Cardiac atrium fibroblast (primary cell): Measurements from ENCODE around the gene CLCN1. TPM values are rescaled to one million over a fixed set of nuclear protein-coding genes. Genes with fewer than 3 reads are reported as not detected.

Experiments used
- total RNA-seq: library from RNA; depleted of rRNA; stranded (reverse); fragments of >200 nt; gene quantifications from 2 replicates; pipeline ENCODE4 v1.2.3, GENCODE V29; 2015

The CLCN1 gene
- not detected in 2 replicates for total RNA-seq

DNA sequence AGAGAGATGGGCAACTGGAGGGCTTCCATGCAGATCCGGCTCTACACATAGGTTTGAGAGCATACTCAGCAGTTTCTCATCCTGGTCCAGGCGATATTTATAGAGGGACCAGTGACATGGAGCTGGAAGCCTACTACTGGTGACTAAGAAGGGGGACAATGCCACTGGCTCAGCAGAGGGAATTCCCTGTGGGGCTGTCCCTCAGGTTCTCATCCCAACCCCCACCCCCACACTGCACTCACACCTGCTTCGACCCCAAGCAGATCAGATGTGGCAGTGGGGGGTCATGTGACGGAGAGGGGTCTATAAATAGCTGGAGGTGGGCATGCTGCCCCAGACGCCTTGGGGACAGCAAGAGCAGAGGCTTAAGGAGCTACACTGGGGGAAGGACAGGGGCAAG lies at the start of gene CLCN1:
Gene CLCN1, plus strand, starts transcription at position 336 of the 400 bp plus-strand sequence. CDS start 102 bp downstream, outside the sequence.

DNA sequence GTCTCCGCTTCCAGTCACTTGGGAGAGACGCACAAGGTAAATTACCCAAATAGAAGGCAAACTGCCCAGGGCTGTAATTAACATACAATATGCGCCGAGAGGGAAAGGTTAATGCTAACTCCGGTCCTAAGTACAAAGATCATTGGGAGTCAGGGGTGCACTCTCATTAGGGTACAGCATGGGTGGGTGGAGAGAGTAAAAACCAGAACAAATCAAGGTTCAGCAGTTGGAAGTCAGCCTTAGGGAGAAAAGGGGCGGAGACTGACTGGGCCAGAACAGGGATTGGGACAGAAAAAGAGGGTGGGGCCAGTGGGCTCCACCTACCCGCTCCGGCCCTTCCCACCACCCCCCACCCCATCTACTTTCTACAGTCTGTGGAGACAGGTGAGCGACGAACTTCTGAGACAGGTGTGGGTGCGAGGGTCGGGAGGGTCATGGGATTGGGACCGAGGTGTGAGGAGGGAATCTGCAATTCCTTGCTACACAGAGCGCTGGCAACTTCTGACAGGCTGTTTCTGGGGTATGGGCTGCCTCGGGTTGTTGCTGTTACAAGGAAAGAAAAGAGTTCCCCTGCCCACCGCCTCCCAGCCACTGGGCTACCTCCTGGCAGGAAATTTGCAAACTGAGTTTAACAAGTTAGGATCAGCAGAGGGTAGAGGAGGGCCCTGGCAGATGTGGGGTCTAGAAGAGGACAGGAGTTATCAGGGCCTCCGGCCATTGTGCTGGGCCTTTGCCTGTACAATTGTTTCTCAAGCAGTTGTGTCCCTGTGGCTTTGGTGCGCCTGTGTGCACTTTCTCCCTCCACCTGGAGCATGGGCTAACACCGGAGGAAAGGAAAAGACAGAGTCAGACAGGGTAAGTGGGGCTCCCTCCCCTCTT lies 31.1 kb upstream of the CLCN1 start, which contains the start of gene TMEM139:
Gene TMEM139, plus strand, starts transcription at position 368 of the 879 bp plus-strand sequence. CDS start 1,000 bp downstream, outside the sequence.

DNA sequence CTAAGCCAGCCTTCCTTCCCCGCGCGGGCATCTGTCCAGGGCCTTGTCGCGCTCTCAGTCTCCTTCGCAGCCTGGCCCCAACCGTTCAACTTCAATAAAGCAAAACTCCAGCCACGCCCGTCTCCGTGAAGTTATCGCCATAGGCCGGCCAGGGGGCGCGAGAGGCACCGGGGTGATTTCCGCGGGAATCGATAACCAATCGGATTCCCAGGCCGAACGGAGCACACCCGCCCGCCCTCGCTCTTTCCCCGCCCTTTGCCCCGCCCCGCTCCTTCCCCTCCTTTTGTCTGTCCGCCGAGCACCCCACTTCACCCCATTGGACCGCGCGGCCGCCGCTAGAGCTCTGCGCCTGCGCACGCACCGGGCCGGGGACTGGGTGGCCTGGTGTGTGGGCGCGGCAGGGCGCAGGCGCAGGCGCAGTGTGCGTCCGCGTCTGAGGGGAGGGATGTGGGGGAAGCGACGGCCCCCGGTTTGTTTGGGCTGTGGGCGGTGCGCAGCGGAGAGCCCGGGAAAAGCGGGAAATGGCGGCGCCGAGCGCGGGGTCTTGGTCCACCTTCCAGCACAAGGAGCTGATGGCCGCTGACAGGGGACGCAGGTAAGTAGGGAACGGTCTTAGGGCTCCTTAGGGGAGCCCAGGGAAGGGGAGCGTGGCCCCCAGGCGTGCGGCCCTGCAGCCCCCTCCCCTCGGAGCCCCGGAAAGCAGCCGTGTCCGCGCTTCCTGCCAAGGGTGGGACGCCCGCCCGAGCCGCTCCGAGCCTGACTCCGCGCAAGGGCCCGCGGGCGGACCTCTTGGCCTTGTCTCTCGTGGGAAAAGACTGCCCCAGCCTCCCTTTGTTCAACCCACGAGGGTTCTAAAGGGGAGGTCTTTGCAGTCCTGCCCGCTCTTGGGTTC lies 27.7 kb upstream of the CLCN1 start, which contains the start of gene CASP2:
Gene CASP2, plus strand, starts transcription at position 417 of the 892 bp plus-strand sequence. Its CDS starts 105 bp downstream, at position 522.

DNA sequence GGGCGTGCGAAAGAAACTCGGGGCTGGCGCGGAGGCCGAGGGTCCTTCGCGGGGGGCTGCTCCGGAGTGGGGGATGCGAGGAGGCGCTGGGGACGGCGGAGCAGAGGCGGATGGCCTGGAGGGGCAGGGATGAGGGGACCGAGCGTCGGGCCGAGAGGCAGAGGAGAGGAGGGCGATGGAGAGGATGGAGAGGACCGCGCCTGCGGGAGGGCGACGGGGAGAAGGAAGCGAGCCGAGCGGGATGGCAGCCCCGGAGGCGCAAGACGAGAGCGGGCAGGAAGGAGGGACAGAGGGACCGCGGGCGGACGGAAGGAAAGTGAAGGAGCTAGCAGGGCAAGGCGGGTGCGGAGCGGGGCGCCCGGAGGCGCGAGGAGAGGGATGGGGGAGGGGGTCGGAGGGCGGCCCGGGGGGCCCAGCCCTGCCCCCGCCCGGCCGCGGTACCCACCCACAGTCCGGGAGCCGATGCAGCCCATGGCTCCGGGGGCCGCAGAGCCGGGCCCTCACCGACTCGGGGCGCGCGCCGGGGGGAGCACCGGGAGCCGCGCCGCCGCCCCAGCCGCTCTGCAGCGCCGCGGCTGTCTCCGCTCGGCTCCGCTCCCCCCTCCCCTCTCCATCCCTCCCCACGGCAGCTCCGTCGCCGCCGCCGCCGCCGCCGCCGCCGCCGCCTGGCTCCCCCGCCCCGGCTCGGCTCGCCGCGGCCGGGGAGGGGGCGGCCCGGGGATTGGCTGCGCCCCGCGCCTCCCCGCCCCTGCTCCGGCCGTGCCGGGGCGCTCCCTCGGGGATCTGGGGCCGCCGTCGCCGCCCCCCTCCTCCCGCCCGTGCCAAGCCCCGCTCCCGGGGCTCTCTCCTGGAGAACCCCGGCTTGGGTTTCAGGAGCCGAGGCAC lies 46.5 kb downstream of the CLCN1 start, which contains the start of gene FAM131B:
Gene FAM131B, minus strand, starts transcription at position 583 of the 885 bp plus-strand sequence. Its CDS starts 110 bp downstream, at position 473.

DNA sequence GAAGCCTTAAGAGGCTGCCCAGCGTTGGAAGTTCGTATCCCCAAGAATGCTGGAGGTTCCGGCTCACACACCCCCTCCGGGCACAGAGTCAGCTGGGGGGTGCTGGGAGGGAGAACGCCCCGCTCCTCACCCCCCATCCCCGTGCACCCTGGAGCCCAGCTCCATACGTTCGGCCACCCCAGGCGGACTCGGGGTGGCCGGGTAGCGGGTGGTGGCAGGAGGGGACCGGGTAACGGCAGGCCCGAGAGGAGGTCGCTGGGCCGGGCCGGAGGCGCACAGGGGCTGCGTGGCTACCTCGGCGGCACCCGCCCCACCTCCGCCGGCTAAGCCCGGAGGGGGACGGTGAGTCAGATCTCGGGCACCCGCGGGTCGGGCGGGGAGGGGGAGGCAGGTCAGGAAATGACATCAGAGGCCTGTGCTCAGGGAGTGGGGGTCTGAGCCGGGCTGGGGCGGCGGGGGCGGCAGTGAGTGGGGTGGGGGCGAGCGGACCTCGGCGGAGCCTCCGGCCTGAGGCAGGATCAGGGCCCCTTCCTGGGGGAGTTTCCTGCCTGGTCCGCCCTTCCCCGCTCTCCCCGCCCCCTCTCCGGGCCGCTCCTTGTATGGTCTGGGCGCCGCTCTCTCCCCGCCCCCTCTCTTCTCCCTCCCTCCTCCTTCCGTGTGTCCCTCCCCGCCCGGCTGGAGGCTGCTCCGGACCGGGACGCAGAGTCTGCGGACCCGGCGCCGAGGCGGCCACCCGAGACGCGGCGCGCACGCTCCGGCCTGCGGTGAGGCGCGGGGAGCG lies 64.9 kb downstream of the CLCN1 start, which contains the start of gene ZYX:
Gene ZYX, plus strand, starts transcription at position 700 of the 781 bp plus-strand sequence. CDS start 227 bp downstream, outside the sequence.

Other genes starting within 250 kb of the CLCN1 start
- 0.32 and 2.9 TPM in 2 replicates for gene PIP, start 184.0 kb upstream of the CLCN1 start, total RNA-seq
- not detected in 2 replicates for gene TAS2R39, start 132.7 kb upstream of the CLCN1 start, total RNA-seq
- gene TAS2R40, start 94.1 kb upstream of the CLCN1 start, total RNA-seq: not detected in 2 replicates
- gene GSTK1, start 52.7 kb upstream of the CLCN1 start, total RNA-seq: 126 and 130 TPM in 2 replicates
- gene TMEM139, start 31.2 kb upstream of the CLCN1 start, total RNA-seq: not detected in 2 replicates
- gene CASP2, start 27.8 kb upstream of the CLCN1 start, total RNA-seq: 6.7 and 9.1 TPM in 2 replicates
- gene FAM131B, start 46.6 kb downstream of the CLCN1 start, total RNA-seq: 0.36 and 0.97 TPM in 2 replicates
- gene ZYX, start 65.2 kb downstream of the CLCN1 start, total RNA-seq: 148 and 198 TPM in 2 replicates
- not detected in 2 replicates for gene EPHA1, start 92.7 kb downstream of the CLCN1 start, total RNA-seq
- gene TAS2R60, start 127.3 kb downstream of the CLCN1 start, total RNA-seq: not detected in 2 replicates
- gene TAS2R41, start 161.8 kb downstream of the CLCN1 start, total RNA-seq: not detected in 2 replicates